LoVo (cell line): Measurements from ENCODE around the gene ELMO2.

Experiments used
- DNase-seq: peaks from one replicate; pipeline ENCODE4 v3.0.0-alpha.2; 2016; ENCODE audit warnings: low spot score

The ELMO2 gene

GRCh38 chr20:46352370-46352938 is 54.0 kb downstream of the ELMO2 start:
- no peak for DNase-seq

DNA sequence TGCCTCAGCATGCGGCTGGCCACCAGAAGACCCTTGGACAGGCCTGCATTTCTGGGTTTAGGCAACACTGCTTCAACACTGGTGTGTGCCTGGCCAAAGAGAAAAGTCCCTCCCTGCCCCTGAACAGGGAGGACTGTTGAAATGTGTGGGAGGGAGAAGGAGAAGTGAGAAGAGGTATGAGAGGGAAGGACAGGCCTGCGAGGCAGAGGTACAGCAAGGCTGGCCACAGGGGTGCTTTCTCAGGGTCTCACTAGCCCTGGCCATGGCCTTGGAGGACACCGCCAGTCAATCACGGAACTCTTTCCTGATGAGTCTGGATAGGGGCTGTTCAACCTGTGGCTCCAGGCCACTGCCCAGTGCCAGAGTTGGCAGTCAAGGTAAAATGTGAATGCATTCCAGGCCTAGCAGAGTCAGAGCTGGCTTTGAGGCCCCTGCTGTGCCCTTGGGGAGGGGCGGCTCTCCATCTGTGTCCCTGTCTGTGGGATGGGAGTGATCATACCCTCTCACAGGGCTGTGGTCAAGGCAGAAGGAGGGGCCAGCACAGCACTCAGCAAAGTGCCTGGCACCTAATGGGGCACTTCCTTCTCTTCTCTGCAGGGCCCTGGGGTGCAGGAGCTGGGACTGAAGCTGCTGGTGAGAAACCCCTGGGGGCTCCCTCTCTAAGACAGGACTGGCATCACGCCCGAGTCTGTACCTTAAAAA is 54.9 kb downstream of the ELMO2 start:
- DNase-seq, result no peak

GRCh38 chr20:46350986-46351267 is 55.5 kb downstream of the ELMO2 start:
- no peak for DNase-seq

DNA sequence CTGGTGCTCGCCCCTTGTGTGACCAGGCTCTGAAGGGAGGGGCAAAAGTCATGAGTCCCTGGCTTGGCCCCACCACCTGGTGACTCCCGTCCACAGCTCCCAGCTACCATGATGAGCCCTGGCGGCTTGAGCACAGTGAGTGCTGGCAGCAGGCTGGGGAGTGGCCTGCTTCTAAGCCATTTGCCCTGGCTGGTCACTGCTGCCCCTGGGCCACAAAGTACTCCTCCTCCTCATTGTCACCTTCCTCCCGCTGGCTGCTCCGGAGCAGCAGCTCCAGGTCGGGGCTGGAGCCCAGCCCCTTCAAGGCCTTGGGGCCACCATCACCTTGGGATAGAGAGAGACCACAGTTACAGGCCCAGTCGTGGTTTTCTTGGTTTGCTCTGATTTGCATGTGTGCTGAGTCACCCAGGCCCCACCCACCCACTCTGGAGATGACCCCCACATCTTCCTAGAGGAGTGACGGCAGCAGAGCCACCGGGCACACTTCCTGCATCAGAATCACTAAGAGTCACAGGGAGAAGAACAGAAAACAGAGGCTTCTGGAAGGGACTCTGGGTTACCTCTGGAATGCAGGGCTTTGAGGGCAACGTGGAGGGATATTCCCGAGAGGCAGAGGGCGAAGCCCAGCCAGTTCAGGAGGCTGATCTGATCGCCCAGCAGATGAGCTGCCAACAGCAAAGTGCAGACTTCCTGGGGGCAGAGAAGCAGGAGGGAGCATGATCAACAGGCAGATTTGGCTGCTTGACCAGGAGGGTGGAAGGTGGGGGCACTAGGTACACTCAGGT is 56.0 kb downstream of the ELMO2 start:
- no peak for DNase-seq

- DNase-seq, result no peak
These were observed 56.7 kb downstream of the ELMO2 start for GRCh38 chr20:46349742-46350056.

GRCh38 chr20:46349035-46349741 is 57.2 kb downstream of the ELMO2 start:
- DNase-seq, result no peak

DNA sequence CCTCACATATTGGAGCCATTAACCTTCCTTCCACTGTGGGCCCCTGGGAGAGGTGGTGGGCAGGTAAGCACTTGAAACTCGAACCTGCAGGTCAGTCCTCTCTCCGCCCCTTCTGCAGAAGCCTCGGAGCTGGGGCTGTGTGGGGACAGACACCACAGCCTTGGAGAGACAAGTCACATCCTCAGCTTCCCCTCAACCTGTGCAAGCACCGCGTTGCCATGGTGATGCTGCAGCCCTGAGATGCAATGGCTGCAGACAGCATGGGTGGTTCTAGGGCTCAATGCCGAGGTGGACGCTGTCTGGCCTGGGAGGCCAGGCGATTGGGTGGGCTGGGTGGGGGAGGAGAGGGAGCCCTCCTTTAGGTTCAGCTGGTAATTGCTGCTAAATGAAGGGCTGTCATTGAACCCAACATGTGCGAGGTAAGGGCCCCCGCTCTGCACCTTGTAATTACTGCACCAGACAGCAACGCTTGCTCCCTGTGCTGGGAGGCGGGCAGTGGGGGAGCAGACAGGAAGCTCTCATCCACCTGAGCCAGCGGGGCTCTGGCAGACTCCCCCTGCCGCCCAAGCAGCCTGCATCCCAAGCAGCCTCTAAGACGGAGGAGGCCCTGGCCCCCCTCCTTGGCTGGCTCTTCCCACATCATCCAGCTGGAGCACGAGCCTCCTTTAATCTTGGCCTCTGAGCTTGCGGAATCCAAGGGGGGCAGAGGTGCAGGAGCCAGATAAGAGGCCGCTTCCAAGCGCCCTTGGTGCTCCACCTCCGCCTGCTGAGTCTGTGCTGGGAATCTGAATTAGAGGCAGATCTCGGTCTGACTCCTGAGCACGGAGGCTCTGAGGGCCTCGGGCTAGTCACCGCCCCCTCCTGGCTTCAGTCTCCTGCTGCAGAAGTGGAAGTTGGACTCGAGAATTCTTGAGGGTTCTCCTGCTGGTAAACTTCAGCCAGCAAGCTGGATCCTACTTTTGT is 58.3 kb downstream of the ELMO2 start:
- DNase-seq, result no peak

DNA sequence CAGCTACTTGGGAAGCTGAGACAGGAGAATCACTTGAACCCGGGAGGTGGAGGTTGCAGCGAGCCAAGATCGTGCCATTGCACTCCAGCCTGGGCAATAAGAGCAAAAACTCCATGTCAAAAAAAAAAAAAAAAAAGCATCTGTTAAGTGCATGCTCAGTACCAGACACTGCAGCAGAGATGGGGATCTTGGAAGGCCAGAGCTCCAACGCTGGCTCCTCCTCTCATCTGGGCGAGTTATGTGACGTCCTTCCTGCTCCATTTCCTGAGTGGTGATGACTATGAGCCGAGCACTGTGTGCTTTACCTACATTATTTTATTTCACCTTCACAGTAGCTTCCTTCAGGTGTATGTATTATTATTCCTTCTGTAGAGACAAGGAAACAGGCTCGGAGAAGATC is 59.6 kb downstream of the ELMO2 start:
- no peak for DNase-seq

DNA sequence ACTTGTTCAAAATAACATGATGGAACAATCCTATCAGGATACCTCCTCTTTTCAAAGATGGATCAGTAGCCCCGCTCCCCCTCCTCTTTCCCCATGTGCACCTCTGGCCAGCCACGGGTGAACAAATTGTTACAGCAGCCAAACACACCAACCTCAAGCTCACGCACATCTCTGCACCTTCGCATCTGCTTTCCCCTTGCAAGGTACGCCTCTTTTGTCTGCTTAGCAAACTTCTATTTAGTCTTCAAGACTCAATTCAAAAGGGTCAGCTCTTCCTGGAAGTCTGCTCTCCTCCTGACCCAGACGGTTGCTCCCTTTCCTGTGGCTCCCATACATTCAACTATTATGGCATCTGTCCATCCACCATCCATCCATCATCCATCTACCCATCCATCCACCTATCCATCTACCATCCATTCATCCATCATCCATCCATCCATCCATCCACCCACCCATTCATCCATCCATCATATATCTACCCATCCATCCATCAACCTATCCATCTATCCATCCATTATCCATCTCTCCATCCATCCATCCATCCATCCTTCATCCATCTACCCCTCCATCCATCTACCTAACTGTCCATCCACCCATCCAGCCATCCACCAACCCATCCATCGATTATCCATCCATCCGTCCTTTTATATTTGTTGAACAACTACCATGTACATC is 61.8 kb downstream of the ELMO2 start:
- no peak for DNase-seq

DNA sequence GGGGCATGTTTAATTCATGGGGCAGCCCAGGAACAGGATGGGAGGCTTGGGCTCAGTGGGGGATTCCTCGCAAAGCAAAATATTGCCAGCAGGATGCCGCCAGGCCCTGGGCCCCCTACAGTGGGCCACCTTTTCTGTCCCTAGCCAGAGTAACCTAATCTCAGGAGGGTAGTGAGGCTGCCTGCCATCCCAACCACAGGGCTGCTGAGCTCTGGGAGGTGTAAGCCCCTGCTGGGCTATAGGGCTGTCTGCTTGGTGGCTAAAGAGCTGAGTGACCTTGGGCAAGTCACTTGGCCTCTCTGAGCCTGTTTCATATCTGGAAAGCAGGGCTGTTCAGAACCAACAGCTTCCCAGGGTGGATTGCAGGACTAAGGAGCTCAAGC is 62.4 kb downstream of the ELMO2 start:
- no peak for DNase-seq

DNA sequence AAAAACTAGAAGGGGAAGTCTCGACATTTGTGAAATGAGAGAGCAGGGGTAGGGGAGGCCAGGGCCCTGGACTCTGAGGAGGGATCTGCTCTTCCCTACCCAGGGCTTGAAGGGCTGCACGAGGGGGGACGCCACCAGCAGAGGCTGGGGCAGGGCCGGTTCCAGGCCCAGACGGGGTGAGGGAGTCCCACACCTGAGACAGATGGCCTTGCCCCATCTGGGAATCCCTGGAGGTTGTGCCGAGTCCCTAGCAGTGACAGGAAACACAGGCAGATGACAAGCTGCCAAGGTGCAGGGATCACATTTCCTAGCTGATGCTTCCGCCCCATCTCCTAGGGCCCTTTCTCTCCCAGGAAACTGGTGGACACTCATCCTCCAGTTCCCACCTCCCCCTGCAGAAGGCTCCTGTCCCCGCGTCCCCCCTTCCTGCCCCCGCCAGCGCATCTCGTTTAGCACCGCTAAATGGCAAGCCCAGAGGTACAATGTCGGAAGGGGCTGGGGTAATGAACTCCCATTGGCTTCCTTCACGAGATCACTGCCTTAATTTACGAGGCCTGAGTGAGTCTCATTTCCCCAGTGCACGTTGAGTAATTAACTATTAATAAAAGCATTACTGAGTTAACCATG is 63.0 kb downstream of the ELMO2 start:
- no peak for DNase-seq

- DNase-seq, result no peak
These were observed 63.7 kb downstream of the ELMO2 start for GRCh38 chr20:46342451-46343347.

GRCh38 chr20:46342010-46342378 is 64.4 kb downstream of the ELMO2 start:
- DNase-seq, result no peak

GRCh38 chr20:46341074-46342009 is 65.1 kb downstream of the ELMO2 start:
- no peak for DNase-seq

DNA sequence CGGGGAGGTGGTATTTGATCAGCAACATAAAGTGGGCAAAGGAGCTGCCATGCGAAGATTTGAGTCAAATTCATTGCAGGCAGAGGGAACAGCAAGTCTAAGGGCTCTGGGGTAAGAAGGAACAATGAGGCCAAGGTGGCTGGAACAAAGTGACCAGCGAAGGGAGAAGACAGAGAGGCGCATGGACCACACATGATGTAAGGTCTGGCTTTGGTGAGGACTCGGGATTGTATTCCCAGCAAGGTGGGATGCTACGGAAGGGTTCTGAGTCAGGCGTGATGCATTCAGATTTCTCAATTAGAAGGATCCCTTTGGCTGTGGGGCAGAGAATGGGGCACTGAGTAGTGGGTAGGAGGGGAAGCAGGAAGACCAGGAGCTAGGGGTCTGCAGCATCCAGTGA is 67.4 kb downstream of the ELMO2 start:
- DNase-seq, result no peak

DNA sequence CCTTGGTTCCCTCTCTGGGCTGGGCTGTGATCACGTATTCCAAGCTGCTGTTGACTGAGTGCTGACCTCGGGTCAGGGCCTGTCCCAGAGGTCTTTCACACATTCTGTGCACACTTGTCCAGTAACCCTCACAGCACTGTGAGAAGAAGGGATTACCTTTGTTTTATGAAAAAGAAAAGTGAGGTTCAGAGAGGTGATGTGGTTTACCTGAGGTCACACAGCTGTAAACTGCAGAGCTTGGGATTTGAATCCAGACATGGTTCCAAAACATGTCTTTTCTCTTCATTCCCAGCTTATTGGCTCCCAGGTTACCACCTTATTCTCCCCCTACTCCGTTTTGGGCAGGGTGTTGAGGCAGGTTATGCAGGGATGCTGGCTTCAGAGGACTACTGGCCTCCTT is 69.7 kb downstream of the ELMO2 start:
- no peak for DNase-seq

DNA sequence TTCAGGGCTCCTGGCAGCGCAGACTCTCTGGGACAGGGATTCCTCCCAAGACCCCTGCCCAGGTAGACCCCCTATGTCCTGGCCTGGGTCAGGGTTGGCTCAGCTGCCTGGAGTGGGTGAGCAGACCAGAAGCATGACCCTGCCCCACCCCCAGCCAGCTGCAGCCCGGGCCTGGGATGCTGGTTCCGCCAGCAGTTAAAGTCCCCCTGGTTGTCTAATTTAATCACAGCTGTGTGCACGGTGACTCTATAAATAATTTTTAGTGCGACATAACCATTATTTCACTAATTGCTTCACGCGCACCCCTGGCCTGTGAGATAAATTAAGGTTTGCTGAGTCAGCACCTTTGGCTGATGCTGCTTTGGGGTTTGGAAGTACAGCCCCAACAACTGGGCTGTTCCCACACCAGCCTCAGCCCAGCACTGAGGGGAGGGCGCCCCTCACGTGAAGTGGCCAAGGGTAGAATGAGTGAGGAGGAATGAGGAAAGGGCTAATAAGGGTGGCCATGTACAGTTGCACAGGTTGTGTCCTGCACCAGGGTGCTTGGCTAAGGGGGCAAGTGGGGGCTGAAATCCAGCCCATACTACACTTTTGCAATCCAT is 72.0 kb downstream of the ELMO2 start:
- no peak for DNase-seq
